Inferior parietal cortex (tissue), 1 donor: ENCODE data around the gene SPHK2.
A peak's percentile ranks its signal among the peaks of the same experiment; 100 is the strongest.
"Not testable (repeated sequence)": the region's sequence is repeated elsewhere in the genome, so short reads cannot be mapped to it uniquely, and the experiment has no call there.

Experiments used
- DNase-seq: peaks from one replicate; pipeline ENCODE4 v3.0.0-alpha.2; 2016; ENCODE audit errors: extremely low spot score

SPHK2 gene

GRCh38 chr19:48618916-48619691, at the start of gene SPHK2, which contains the start of gene RPL18:
SPHK2 (plus strand) TSS chr19:48619506; CDS start chr19:48620515, 1,009 bp downstream.
RPL18 (minus strand) TSS chr19:48619178; CDS start chr19:48619143, 35 bp downstream.
- DNase-seq = peak; percentile 98

GRCh38 chr19:48569814-48570213, 49.5 kb upstream of the SPHK2 start:
- no peak for DNase-seq

- DNase-seq = no peak
Measured at GRCh38 chr19:48571378-48572162, 47.7 kb upstream of the SPHK2 start.

GRCh38 chr19:48573163-48573505, 46.2 kb upstream of the SPHK2 start:
- no peak for DNase-seq

- DNase-seq = no peak
Measured at GRCh38 chr19:48575931-48576622, 43.2 kb upstream of the SPHK2 start.

GRCh38 chr19:48577908-48578307, 41.4 kb upstream of the SPHK2 start:
- DNase-seq = not testable (repeated sequence)

GRCh38 chr19:48578891-48579290, 40.4 kb upstream of the SPHK2 start:
- DNase-seq = no peak

- DNase-seq = no peak
Measured at GRCh38 chr19:48582168-48582567, 37.1 kb upstream of the SPHK2 start.

- no peak for DNase-seq
Measured at GRCh38 chr19:48587387-48587786, 31.9 kb upstream of the SPHK2 start.

GRCh38 chr19:48588670-48589401, 30.5 kb upstream of the SPHK2 start:
- peak; percentile 86 for DNase-seq

GRCh38 chr19:48591021-48591420, 28.3 kb upstream of the SPHK2 start:
- no peak for DNase-seq

- DNase-seq = no peak
Measured at GRCh38 chr19:48595171-48595570, 24.1 kb upstream of the SPHK2 start.

GRCh38 chr19:48595833-48596232, 23.5 kb upstream of the SPHK2 start:
- DNase-seq = no peak

- no peak for DNase-seq
Measured at GRCh38 chr19:48596237-48596636, 23.1 kb upstream of the SPHK2 start.

GRCh38 chr19:48596679-48597465, 22.4 kb upstream of the SPHK2 start:
- no peak for DNase-seq

- no peak for DNase-seq
Measured at GRCh38 chr19:48598996-48599700, 20.2 kb upstream of the SPHK2 start.

- no peak for DNase-seq
Measured at GRCh38 chr19:48600679-48601417, 18.5 kb upstream of the SPHK2 start.

- DNase-seq = no peak
Measured at GRCh38 chr19:48603001-48603400, 16.3 kb upstream of the SPHK2 start.

GRCh38 chr19:48603449-48603848, 15.9 kb upstream of the SPHK2 start:
- DNase-seq = no peak

- DNase-seq = no peak
Measured at GRCh38 chr19:48603850-48604249, 15.5 kb upstream of the SPHK2 start.
